ENCODE measurements around the gene SH2D3A. TPM values are rescaled to one million over a fixed set of nuclear protein-coding genes. Genes with fewer than 3 reads are reported as not detected.
A peak's percentile ranks its signal among the peaks of the same experiment; 100 is the strongest.

The SH2D3A gene
- total RNA-seq, 1 experiment from 2014 or later = 17.9 TPM

GRCh38 chr19:6720369-6721137 is 46.7 kb downstream of the SH2D3A start, which contains the start of gene C3:
TSS of gene C3 (minus strand) at chr19:6720650. CDS start at chr19:6720589, 61 bp downstream.
- no CpG with 5 or more reads among the region's 4 CpGs for WGBS (ENCODE audit: extremely low coverage, insufficient read length, low lambda C conversion rate)
- Histone ChIP-seq H3K27ac (ENCODE audit: insufficient read length, low read depth, low read length) (no peak within 1 kb of the TSS), H2BK20ac (ENCODE audit: low read depth, low read length, poor library complexity, severe bottlenecking) (no peak within 1 kb of the TSS), H3K79me2 (ENCODE audit: insufficient read depth, low read length) (no peaks in the 10 kb centered on the region), H4K8ac (replicated peaks; ENCODE audit: insufficient read length, low read depth, low read length) (no peak within 1 kb of the TSS), H2AFZ (ENCODE audit: low read length) (no peak within 1 kb of the TSS), H2AK5ac (ENCODE audit: insufficient read length, low read length) (no peak within 1 kb of the TSS), H3K56ac (ENCODE audit: insufficient read length, low read depth, low read length) (no peak within 1 kb of the TSS), H3K4me2 (ENCODE audit: insufficient read depth, insufficient read length, low read length) (no peak within 1 kb of the TSS), H3K23me2 (ENCODE audit: insufficient read length, low read depth, low read length, poor library complexity, severe bottlenecking) (no peaks in the 10 kb centered on the region), H3K9me3 (ENCODE audit: control insufficient read depth, low read depth, low read length) (no peaks in the 10 kb centered on the region), H4K91ac (ENCODE audit: insufficient read length, low read depth, low read length) (no peak within 1 kb of the TSS), H2BK5ac (ENCODE audit: insufficient read length, low read length) (no peak within 1 kb of the TSS), H3K9ac (ENCODE audit: extremely low read depth, insufficient read length, low read length) (no peak within 1 kb of the TSS), H3T11ph (ENCODE audit: low read length) (no peak within 1 kb of the TSS), H3K23ac (ENCODE audit: insufficient read length, low read depth, low read length) (no peak within 1 kb of the TSS), H2BK15ac (ENCODE audit: low read depth, low read length) (no peak within 1 kb of the TSS), H3K14ac (ENCODE audit: insufficient read depth, low read length) (no peak within 1 kb of the TSS), H4K20me1 (ENCODE audit: control insufficient read depth, insufficient read depth, insufficient read length) (no peaks in the 10 kb centered on the region), H2BK12ac (ENCODE audit: insufficient read length, low read depth, low read length) (no peak within 1 kb of the TSS), H3K79me1 (ENCODE audit: insufficient read depth, low read depth, low read length, poor library complexity, severe bottlenecking) (no peaks in the 10 kb centered on the region), H3K18ac (ENCODE audit: insufficient read length, low read depth, low read length) (no peak within 1 kb of the TSS), H3K27me3 (ENCODE audit: insufficient read depth, low read length) (no peaks in the 10 kb centered on the region), H4K5ac (ENCODE audit: insufficient read length, low read depth, low read length) (no peak within 1 kb of the TSS), H3K4ac (ENCODE audit: low read depth, low read length) (no peak within 1 kb of the TSS), H3K4me1 (ENCODE audit: insufficient read depth, low read length) (no peaks in the 10 kb centered on the region; the same call in 1 of the 2 replicates), H2BK120ac (ENCODE audit: low read depth, low read length, poor library complexity, severe bottlenecking) (no peak within 1 kb of the TSS)
- Mint-ChIP-seq H3K27ac (peak within 1 kb of the TSS in 1 of 3 experiments; percentile 84; a peak in 2 of 7 replicates), H3K36me3 (ENCODE audit: insufficient read depth in 1 of 3, low read depth in 3 of 3) (peaks cover 0 to 4% (median 3%) of the 10 kb centered on the region in 3 experiments; a peak in 2 of 7 replicates), H3K4me1 (peaks cover 6 to 44% of the 10 kb centered on the region in 2 experiments), H3K4me3 (no peak within 1 kb of the TSS; a peak in 2 of 5 replicates), H3K27me3 (ENCODE audit: low read depth) (peaks cover 4% of the 10 kb centered on the region), H3K9me3 (peaks cover 4 to 6% of the 10 kb centered on the region in 2 experiments; a peak in 4 of 5 replicates)
- TF ChIP-seq CTCF (conservative IDR thresholded peaks at IDR 0.05) = no peak
- DNase-seq = no peak
